Measurements from ENCODE around the gene ZNF804A.

DNA sequence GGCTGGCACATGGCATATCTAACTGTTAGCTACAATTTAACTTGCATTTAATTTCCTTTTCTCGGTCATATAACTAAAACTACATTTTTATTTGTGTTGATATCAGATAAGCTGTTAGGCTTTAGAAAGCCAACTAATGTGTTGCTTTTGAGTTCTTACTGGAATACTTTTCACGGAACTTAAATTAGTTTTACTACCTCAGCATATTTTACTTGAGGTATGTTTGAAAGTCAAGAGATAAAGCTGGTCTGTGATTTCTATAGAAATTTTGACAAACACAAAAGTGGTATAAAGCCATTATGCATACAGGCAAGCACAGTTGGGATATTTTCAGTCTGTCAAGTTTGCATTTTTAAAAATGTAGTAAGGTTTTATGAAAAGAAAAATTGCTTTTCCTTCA is 162.6 kb downstream of the ZNF804A start:
- no peak for TF ChIP-seq SUZ12 (IDR thresholded peaks at IDR 0.05; ENCODE audit: extremely low read depth, insufficient read depth, insufficient read length)
- TF ChIP-seq ZNF274 (IDR thresholded peaks at IDR 0.05; ENCODE audit: low read depth, low read length), result no peak
